Esophagus squamous epithelium (tissue), 4 donors: ENCODE data around the gene GRK1.

Source experiments
- POLR2A ChIP-seq, 4 donors: fragments of 450-650 bp; IDR thresholded peaks; one replicate each; pipeline ENCODE4 v1.6.1; 2017; ENCODE audit warnings: antibody characterized with exemption in 4 of 4, mild to moderate bottlenecking in 4 of 4, moderate library complexity in 3 of 4
- TF ChIP-seq, protein P1 (sequence below), 6 experiments: fragments of 450-650 bp in 4 of 6; fragments of 200-600 bp in 2 of 6; sonication (generic) in 2 of 6; IDR thresholded peaks; one replicate each; pipeline ENCODE4 v1.5.1; 2016 to 2019; ENCODE audit warnings: antibody characterized with exemption in 6 of 6, mild to moderate bottlenecking in 4 of 6, moderate library complexity in 4 of 6

DNA sequence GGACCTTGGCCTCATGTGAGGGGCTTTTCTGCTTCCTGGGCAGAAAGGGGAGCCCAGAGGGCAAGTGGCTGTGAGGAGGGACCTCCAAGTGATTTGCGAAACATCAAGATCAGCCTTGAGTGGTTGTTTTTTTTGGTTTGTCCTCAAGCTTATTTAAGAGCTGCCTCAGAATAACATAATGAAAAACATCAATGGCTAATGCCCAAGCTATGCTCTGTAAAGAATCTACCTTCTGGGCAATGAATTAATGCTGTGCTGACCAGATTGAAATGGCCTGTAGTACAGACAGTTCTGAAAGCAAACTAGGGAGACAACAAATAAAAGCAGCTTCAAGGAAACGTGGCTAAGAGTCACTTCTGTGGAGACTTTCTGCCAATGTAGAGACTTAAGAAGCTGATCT lies 100.3 kb downstream of the GRK1 start:
- TF ChIP-seq POLR2A (IDR thresholded peaks at IDR 0.05): no peak
- TF ChIP-seq, protein P1, sequence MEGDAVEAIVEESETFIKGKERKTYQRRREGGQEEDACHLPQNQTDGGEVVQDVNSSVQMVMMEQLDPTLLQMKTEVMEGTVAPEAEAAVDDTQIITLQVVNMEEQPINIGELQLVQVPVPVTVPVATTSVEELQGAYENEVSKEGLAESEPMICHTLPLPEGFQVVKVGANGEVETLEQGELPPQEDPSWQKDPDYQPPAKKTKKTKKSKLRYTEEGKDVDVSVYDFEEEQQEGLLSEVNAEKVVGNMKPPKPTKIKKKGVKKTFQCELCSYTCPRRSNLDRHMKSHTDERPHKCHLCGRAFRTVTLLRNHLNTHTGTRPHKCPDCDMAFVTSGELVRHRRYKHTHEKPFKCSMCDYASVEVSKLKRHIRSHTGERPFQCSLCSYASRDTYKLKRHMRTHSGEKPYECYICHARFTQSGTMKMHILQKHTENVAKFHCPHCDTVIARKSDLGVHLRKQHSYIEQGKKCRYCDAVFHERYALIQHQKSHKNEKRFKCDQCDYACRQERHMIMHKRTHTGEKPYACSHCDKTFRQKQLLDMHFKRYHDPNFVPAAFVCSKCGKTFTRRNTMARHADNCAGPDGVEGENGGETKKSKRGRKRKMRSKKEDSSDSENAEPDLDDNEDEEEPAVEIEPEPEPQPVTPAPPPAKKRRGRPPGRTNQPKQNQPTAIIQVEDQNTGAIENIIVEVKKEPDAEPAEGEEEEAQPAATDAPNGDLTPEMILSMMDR (IDR thresholded peaks at IDR 0.05): no peak
